GM18873 (cell line): ENCODE data around the gene TTC24.

Experiments
- ATAC-seq: cut with Tn5 transposase; IDR thresholded peaks from one replicate; pipeline ENCODE4 v1.9.1; 2021; ENCODE audit warnings: mild to moderate bottlenecking, moderate library complexity, moderate number of reproducible peaks; ENCODE audit not compliant: unreplicated experiment, low FRiP score

TTC24 gene

DNA sequence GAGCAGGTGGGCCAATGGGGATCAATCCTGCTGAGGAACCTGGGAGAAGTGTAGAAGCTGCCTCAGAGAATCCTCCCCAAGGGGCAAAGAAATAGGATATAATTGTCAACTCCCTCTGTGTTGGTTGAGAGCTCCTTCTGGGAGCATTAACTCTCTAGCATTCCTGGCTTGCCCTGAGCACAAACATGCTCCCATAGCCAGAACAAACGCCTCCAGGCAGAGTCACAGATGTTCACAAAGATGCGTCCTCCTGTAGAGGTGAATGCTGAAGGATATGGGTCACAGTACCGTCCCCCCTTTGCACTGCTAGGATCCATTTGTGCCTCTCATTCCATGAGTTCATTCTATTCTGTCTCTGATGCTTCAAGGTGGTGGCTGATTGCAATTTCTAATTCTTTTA lies 52.8 kb downstream of the TTC24 start:
- ATAC-seq = no peak
